IPS-18a (cell line): ENCODE measurements around the gene MRPS10.
"Not testable (repeated sequence)": the region's sequence is repeated elsewhere in the genome, so short reads cannot be mapped to it uniquely, and the experiment has no call there.

ENCODE experiments used
- H3K27ac ChIP-seq: one replicate; pipeline ENCODE4 v1.5.1; 2013; ENCODE audit warnings: low read length
- H3K27me3 ChIP-seq: one replicate; pipeline ENCODE4 v1.6.1; 2013; ENCODE audit warnings: mild to moderate bottlenecking, low read length; ENCODE audit not compliant: control insufficient read depth, insufficient read depth
- H3K36me3 ChIP-seq: one replicate; pipeline ENCODE4 v1.6.1; 2013; ENCODE audit warnings: low read depth, low read length; ENCODE audit not compliant: control insufficient read depth
- H3K4me1 ChIP-seq: one replicate; pipeline ENCODE4 v1.6.1; 2013; ENCODE audit warnings: low read depth, low read length; ENCODE audit not compliant: control insufficient read depth
- H3K4me3 ChIP-seq: one replicate; pipeline ENCODE4 v1.5.1; 2013; ENCODE audit warnings: low read length
- H3K9ac ChIP-seq: one replicate; pipeline ENCODE4 v1.6.1; 2013; ENCODE audit warnings: mild to moderate bottlenecking, low read length, moderate library complexity
- H3K9me3 ChIP-seq: one replicate; pipeline ENCODE4 v1.6.1; 2013; ENCODE audit warnings: low read depth, low read length; ENCODE audit not compliant: control insufficient read depth

MRPS10 gene

DNA sequence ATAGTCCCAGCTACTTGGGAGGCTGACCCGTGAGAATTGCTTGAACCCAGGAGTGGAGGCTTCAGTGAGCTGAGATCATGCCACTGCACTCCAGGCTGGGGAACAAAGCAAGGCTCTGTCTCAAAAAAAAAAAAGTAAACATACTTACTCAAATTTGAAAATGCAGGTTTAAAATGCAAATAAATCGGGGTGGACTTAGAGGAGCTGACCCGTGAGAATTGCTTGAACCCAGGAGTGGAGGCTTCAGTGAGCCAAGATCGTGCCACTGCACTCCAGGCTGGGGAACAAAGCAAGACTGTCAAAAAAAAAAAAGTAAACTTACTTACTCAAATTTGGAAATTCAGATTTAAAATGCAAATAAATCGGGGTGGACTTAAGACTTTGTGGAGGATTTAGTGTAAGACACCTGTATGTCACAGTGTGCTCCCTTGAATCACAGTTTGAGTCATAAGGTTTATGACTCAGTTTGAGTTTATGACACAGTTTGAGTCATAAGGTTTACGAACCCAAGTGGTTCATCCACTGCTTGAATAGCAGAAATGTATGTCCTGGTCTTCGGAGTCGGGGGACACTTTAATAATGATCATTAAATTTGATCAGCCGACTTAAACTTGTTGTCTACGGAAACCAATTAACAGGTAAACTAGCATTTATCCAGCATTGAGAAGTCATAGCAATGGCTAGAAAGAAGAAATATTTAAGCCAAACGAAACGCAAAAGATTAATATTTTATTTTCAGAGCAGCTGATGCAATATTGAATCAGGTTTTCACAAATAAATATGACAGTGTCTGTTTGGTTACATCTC lies 6.8 kb upstream of the MRPS10 start:
- no peaks in the 10 kb centered on the region for H3K4me1 ChIP-seq
- H3K27me3 ChIP-seq: no peaks in the 10 kb centered on the region
- no peak overlapping the region for H3K27ac ChIP-seq
- H3K36me3 ChIP-seq: peaks cover 16% of the 10 kb centered on the region
- no peak overlapping the region for H3K9ac ChIP-seq
- H3K4me3 ChIP-seq: no peak overlapping the region
- no peaks in the 10 kb centered on the region for H3K9me3 ChIP-seq

DNA sequence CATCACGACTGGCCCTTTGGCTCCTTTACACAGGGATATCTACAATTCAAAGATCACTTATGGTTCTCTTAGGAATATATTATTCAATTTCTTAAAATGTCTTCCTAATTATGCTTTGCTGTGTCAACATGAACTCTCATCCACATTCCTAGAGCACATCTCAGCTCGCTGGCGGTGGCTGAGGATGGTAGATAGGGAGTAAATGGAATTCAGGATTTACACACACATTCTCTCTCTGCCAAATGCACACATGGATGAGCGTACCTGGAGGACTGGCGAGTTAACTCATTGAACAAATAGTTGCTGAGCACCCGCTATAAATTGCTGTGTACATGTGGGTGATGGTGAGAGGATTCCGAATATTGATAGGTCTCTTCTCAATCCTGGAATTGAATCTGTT lies 4.8 kb upstream of the MRPS10 start:
- Histone ChIP-seq H3K36me3 (peaks cover 2% of the 10 kb centered on the region), H3K9ac (no peak overlapping the region), H3K4me1 (no peaks in the 10 kb centered on the region), H3K4me3 (no peak overlapping the region), H3K9me3 (no peaks in the 10 kb centered on the region), H3K27ac (no peak overlapping the region), H3K27me3 (no peaks in the 10 kb centered on the region)

DNA sequence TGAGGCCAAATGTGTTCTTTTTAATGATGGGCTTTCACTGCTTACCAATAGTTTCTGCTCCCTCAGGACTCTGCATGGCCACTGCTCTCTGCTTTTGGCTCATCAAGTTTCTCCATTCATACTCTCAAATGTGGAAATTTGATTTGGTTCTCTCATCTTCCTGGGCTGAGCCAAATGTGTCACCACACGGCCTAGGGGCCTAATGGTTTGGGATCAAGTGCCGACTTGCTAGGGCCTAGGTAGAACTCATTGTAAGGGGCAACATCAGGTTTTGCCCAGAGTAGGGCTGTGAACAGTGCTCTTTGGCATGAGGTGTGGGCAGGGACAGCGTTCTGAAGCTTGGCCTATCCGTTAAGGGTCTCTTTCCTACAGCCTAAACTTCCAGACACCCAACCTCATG lies 3.9 kb upstream of the MRPS10 start:
- Histone ChIP-seq H3K36me3 (no peaks in the 10 kb centered on the region), H3K9me3 (no peaks in the 10 kb centered on the region), H3K4me1 (peaks cover 3% of the 10 kb centered on the region), H3K9ac (no peak overlapping the region), H3K27ac (no peak overlapping the region), H3K27me3 (no peaks in the 10 kb centered on the region), H3K4me3 (no peak overlapping the region)

DNA sequence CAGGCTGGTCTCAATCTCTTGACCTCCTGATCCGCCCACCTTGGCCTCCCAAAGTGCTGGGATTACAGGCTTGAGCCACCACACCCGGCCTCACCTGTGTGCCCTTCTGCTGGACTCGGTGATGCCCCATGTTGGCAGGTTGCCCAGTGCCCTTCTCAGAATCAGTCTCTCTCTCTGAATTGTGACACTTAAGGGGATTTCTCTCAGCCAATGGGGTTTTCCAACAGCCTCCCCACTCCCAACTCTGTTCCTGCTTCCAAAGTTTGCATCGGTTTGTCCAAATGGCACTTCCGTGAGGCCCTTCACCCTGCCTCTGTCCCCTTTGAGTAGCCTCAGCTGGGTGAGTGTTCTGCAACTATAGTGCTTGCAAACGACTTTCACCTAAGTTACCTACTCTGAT lies 3.1 kb upstream of the MRPS10 start:
- H3K4me3 ChIP-seq: no peak overlapping the region
- no peak overlapping the region for H3K27ac ChIP-seq
- no peaks in the 10 kb centered on the region for H3K36me3 ChIP-seq
- peaks cover 3% of the 10 kb centered on the region for H3K4me1 ChIP-seq
- H3K9me3 ChIP-seq: no peaks in the 10 kb centered on the region
- H3K27me3 ChIP-seq: no peaks in the 10 kb centered on the region
- no peak overlapping the region for H3K9ac ChIP-seq

DNA sequence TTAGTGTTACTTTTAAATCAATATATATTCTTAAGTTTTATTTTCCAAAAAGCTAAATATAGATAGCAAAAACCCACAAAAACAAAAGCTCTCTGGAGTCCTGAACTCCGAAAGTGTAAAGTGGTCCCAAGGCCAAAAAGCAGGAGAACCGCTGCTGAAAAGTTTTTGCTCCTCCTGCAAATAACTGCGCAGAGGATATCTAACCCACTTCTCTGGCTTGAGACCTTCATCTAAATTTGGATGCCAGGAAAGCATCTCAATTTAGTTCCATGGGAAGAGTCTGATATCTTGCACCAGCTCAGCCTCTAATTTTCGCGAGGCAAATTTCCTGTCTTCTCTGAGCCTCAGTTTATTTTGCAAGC lies 523 bp downstream of the MRPS10 start:
- Histone ChIP-seq H3K36me3 (peaks cover 16% of the 10 kb centered on the region), H3K4me1 (peaks cover 3% of the 10 kb centered on the region), H3K9ac (peak overlapping the region; percentile 96), H3K4me3 (peak overlapping the region; percentile 100), H3K27ac (peak overlapping the region; percentile 91), H3K9me3 (no peaks in the 10 kb centered on the region), H3K27me3 (no peaks in the 10 kb centered on the region)

DNA sequence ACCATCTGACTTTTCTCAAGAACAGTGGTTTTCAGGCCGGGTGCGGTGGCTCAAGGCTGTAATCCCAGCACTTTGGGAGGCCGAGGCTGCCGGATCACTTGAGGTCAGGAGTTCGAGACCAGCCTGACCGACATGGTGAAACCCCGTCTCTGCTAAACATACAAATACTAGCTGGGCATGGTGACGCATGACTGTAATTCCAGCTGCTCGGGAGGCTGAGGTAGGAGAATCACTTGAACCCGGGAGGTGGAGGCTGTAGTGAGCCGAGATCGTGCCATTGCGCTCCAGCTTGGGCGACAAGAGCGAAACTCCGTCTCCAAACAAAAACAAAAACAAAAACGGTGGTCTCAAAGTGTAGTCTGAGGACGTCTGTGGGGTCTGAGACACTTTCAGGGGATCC lies 1.2 kb downstream of the MRPS10 start:
- not testable (repeated sequence) for H3K9me3 ChIP-seq, H3K27ac ChIP-seq, H3K27me3 ChIP-seq, H3K4me1 ChIP-seq
- peaks cover 16% of the 10 kb centered on the region for H3K36me3 ChIP-seq
- peak overlapping the region; percentile 100 for H3K4me3 ChIP-seq
- peak overlapping the region; percentile 96 for H3K9ac ChIP-seq

DNA sequence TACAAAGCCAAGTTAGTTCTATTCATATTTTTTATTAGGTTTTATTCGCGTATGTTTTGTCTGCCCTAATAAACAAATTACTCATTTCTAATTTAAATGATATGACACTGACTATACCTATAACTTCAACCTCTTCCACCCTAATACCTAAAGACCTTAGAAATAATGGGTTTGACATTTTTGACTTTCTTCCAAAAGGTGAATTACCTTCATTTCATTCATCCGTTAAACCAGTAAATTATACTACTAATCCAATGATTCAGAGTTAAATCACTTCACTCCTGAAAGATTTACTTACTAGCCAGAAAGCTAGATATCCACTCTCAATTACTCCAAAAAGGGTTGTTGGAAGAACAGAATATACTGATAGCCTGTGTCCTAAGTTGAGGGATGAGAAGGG lies 5.2 kb downstream of the MRPS10 start:
- H3K9me3 ChIP-seq: no peaks in the 10 kb centered on the region
- H3K27ac ChIP-seq: no peak overlapping the region
- peaks cover 51% of the 10 kb centered on the region for H3K36me3 ChIP-seq
- no peaks in the 10 kb centered on the region for H3K27me3 ChIP-seq
- no peak overlapping the region for H3K4me3 ChIP-seq
- no peak overlapping the region for H3K9ac ChIP-seq
- H3K4me1 ChIP-seq: peaks cover 3% of the 10 kb centered on the region

DNA sequence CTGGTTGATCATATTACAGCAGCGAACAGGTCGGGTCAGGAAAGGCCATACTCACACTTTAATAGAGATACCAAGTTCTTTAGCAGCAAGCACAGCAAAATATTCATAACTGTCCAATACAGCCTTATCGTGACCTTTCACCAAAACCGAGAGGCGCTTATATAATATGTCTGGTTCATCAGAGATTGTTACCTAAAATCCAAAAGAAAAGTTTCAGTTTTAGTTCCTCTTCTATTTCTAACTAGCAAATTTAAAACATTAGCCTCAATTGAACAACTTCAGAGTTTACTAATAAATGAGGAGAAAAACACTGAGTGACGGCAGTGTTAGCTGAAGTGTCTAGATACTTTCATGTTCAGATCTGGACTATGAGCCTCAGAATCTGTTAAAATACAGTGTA lies 5.9 kb downstream of the MRPS10 start:
- no peak overlapping the region for H3K9ac ChIP-seq
- no peak overlapping the region for H3K4me3 ChIP-seq
- peaks cover under 1% of the 10 kb centered on the region for H3K4me1 ChIP-seq
- H3K9me3 ChIP-seq: no peaks in the 10 kb centered on the region
- H3K27ac ChIP-seq: no peak overlapping the region
- peaks cover 52% of the 10 kb centered on the region for H3K36me3 ChIP-seq
- no peaks in the 10 kb centered on the region for H3K27me3 ChIP-seq

DNA sequence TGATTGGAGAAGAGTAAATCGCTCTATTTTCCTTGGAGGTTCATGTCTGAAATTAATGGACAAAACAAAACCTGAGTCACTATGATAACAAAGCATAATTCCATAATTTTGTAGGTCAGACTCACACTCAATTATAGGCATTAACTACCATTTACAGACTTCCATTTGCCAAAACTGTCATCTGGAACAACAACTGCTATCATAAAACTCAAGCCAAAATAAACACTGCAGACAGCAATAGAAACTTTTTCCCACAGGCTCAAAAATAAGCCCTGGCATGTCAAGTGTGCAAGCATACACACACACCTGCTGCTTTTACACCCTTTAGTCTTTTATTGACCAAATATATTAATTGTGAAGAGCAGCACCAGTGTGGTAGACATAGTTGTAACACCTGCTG lies 7.1 kb downstream of the MRPS10 start:
- Histone ChIP-seq H3K9ac (no peak overlapping the region), H3K4me3 (no peak overlapping the region), H3K36me3 (peaks cover 59% of the 10 kb centered on the region), H3K27ac (no peak overlapping the region), H3K4me1 (no peaks in the 10 kb centered on the region), H3K9me3 (no peaks in the 10 kb centered on the region), H3K27me3 (no peaks in the 10 kb centered on the region)

DNA sequence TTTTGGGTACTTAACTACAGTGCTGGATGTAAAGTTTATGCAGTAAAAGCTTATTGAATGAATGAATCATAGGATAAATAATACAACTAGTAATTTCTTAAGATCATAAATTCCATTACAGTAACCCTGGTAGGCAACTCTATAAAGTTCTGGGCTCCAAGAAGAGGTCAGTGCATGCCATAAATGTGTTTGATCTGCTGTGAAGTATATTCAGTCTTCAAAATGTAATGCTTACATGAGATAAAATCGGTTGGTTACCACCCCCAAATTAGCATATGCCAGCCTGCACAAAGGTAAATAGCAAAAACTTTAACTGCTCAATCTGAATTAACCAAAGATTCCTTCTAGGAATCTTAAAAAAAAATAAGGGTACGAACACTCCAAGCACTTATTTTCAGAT lies 10.1 kb downstream of the MRPS10 start:
- not testable (repeated sequence) for H3K4me1 ChIP-seq, H3K9ac ChIP-seq, H3K27ac ChIP-seq, H3K27me3 ChIP-seq, H3K9me3 ChIP-seq, H3K4me3 ChIP-seq
- peaks cover 48% of the 10 kb centered on the region for H3K36me3 ChIP-seq

DNA sequence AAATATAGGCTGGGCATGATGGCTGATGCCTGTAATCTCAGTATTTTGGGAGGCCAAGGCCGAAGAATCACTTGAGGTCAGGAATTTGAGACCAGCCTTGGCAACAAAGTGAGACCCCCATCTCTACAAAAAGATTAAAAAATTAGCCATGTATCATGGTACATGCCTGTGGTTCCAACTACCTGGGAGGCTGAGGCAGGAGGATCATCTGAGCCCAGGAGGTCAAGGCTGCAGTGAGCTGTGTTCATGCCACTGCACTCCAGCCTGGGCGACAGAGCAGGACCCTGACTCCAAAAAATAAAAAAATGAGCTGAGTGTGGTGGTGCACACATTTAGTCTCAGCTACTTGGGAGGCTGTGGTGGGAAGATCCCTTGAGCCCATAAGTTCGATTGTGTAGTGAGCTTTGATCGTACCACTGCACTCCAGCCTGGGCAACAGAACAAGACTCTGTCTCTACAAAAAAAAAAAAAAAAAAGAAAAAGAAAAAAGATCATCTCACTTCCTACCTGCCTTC lies 12.8 kb downstream of the MRPS10 start:
- Histone ChIP-seq H3K4me1 (no peaks in the 10 kb centered on the region), H3K4me3 (no peak overlapping the region), H3K27me3 (no peaks in the 10 kb centered on the region), H3K9me3 (no peaks in the 10 kb centered on the region), H3K36me3 (peaks cover 33% of the 10 kb centered on the region), H3K9ac (no peak overlapping the region), H3K27ac (no peak overlapping the region)

DNA sequence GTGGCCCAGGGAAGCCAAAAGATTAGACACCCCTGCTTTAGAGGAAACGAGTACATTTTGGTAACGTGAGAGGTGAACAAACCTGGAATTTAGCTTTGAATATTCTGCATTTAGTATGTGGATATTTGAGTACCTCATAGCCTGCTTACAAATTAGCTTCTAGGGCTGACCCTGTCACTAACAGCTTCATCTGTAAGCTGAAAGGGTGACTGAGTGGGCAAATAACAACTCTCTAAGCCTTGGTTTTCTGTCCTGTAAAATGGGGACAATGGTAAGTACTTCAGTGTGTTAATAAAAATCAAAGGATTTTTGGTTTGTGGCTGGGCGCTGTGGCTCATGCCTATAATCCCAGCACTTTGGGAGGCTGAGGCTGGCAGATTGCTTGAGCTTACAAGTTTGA lies 14.5 kb downstream of the MRPS10 start:
- Histone ChIP-seq H3K27ac (no peak overlapping the region), H3K9ac (no peak overlapping the region)

More for the DNA sequence above, 14.5 kb downstream of the MRPS10 start:
- H3K9me3 ChIP-seq: no peaks in the 10 kb centered on the region
- H3K27me3 ChIP-seq: no peaks in the 10 kb centered on the region
- no peak overlapping the region for H3K4me3 ChIP-seq
- peaks cover 16% of the 10 kb centered on the region for H3K36me3 ChIP-seq
- H3K4me1 ChIP-seq: no peaks in the 10 kb centered on the region
